HEK293T (cell line): Measurements from ENCODE around the gene CFAP210.

ENCODE experiments used
- ELF4 ChIP-seq: fragments of 450-650 bp; IDR thresholded peaks from 2 replicates; pipeline ENCODE4 v1.6.1; 2017; ENCODE audit warnings: antibody characterized with exemption
- FOXA1 ChIP-seq: fragments of 450-650 bp; IDR thresholded peaks from 2 replicates; pipeline ENCODE4 v1.6.1; 2016; ENCODE audit warnings: mild to moderate bottlenecking
- FOXK2 ChIP-seq: fragments of 450-650 bp; IDR thresholded peaks from 2 replicates; pipeline ENCODE4 v1.6.1; 2016; ENCODE audit warnings: mild to moderate bottlenecking
- FOXM1 ChIP-seq: fragments of 450-650 bp; IDR thresholded peaks from 2 replicates; pipeline ENCODE4 v1.6.1; 2017; ENCODE audit warnings: mild to moderate bottlenecking, borderline replicate concordance
- NFRKB ChIP-seq: fragments of 450-650 bp; IDR thresholded peaks from 2 replicates; pipeline ENCODE4 v1.6.1; 2016; ENCODE audit warnings: mild to moderate bottlenecking, moderate library complexity
- SP1 ChIP-seq: fragments of 450-650 bp; IDR thresholded peaks from 2 replicates; pipeline ENCODE4 v1.6.1; 2017
- SUZ12 ChIP-seq: fragments of 450-650 bp; IDR thresholded peaks from 2 replicates; pipeline ENCODE4 v1.6.1; 2016; ENCODE audit warnings: mild to moderate bottlenecking
- ZNF384 ChIP-seq: fragments of 450-650 bp; IDR thresholded peaks from 2 replicates; pipeline ENCODE4 v1.6.1; 2016
- TF ChIP-seq, protein P1 (sequence below): fragments of 450-650 bp; IDR thresholded peaks from 2 replicates; pipeline ENCODE4 v1.6.1; 2016

DNA sequence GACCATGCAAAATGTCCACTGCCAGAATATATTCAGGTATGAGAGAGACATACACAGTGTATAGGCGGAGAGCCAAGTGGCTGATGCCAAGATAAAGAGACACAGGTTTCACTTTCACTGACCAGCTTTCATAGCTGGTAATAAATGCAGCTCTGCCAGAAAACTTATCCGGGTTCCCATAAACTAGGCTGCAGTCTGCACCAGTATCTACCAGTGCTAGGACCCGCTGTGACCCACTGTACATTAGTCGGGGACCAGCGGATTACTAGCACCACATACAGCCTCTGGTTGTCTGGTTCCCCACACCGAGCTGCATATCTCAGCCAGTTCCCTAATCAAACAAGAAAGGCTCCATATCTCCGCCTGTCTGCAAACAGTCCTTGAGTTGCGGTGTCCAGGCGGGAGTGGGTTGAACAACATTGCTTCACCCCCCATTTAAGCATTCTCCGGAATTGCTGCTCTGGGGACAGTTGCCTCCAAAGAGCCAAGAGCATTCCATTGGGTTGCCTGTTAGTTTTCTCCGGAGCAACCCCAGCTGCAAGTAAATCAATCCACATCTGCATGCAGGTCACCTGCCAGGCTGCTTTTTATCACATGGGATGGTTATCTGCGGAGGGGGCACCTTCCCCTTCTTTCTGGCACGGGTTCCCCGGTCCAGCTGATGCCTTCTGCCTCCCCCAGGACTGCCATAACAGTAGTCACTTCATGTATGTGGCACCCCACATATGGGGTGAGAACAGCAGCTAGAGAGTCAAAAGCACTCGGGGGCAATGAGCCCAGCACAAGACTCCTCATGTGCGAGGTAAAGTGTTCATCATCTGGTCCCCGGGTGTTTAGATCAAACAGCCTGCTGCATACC lies 21.4 kb upstream of the CFAP210 start:
- TF ChIP-seq FOXA1 (no peak), FOXM1 (no peak), SUZ12 (no peak), NFRKB (no peak), FOXK2 (no peak), ELF4 (no peak), ZNF384 (no peak), SP1 (no peak)
- TF ChIP-seq, protein P1, sequence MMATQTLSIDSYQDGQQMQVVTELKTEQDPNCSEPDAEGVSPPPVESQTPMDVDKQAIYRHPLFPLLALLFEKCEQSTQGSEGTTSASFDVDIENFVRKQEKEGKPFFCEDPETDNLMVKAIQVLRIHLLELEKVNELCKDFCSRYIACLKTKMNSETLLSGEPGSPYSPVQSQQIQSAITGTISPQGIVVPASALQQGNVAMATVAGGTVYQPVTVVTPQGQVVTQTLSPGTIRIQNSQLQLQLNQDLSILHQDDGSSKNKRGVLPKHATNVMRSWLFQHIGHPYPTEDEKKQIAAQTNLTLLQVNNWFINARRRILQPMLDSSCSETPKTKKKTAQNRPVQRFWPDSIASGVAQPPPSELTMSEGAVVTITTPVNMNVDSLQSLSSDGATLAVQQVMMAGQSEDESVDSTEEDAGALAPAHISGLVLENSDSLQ: no peak
